WTC11 (cell line): ENCODE results near the gene CLBA1.

Source experiments
- E2F1 ChIP-seq: sonication (generic); formaldehyde crosslinking; IDR thresholded peaks from 2 replicates; pipeline ENCODE4 v1.8.0; 2022; ENCODE audit warnings: mild to moderate bottlenecking, missing genetic modification reagents
- FOXJ3 ChIP-seq: sonication (generic); formaldehyde crosslinking; IDR thresholded peaks from 2 replicates; pipeline ENCODE4 v1.9.0; 2021; ENCODE audit warnings: missing genetic modification reagents, mild to moderate bottlenecking, borderline replicate concordance
- TF ChIP-seq, protein P1 (sequence below): fragments of 200-600 bp; IDR thresholded peaks from 2 replicates; pipeline ENCODE4 v1.8.0; 2022; ENCODE audit warnings: antibody characterized with exemption

GRCh38 chr14:105014631-105015030, 29.0 kb downstream of the CLBA1 start:
- TF ChIP-seq, protein P1, sequence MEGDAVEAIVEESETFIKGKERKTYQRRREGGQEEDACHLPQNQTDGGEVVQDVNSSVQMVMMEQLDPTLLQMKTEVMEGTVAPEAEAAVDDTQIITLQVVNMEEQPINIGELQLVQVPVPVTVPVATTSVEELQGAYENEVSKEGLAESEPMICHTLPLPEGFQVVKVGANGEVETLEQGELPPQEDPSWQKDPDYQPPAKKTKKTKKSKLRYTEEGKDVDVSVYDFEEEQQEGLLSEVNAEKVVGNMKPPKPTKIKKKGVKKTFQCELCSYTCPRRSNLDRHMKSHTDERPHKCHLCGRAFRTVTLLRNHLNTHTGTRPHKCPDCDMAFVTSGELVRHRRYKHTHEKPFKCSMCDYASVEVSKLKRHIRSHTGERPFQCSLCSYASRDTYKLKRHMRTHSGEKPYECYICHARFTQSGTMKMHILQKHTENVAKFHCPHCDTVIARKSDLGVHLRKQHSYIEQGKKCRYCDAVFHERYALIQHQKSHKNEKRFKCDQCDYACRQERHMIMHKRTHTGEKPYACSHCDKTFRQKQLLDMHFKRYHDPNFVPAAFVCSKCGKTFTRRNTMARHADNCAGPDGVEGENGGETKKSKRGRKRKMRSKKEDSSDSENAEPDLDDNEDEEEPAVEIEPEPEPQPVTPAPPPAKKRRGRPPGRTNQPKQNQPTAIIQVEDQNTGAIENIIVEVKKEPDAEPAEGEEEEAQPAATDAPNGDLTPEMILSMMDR, result no peak
- TF ChIP-seq FOXJ3 (CRISPR knock-in tag) (no peak), E2F1 (CRISPR knock-in tag) (no peak)
